Tibial nerve (tissue), 4 donors: ENCODE data around the gene RACK1. TPM values are rescaled to one million over a fixed set of nuclear protein-coding genes. Genes with fewer than 3 reads are reported as not detected.

ENCODE experiments used
- DNase-seq, 2 donors: peaks; one replicate each; pipeline ENCODE4 v3.0.0-alpha.2; 2019; ENCODE audit warnings: low spot score in 2 of 2
- H3K27ac ChIP-seq, 4 donors: fragments of 200-600 bp; sonication (generic) in 3 of 4; one replicate each; pipeline ENCODE4 v1.5.1; 2017 to 2019; ENCODE audit warnings: mild to moderate bottlenecking in 1 of 4
- H3K27me3 ChIP-seq, 2 donors: fragments of 200-600 bp; sonication (generic) in 1 of 2; one replicate each; pipeline versions ENCODE4 v1.5.1 to v1.6.0; 2017 to 2019
- H3K36me3 ChIP-seq, 3 donors: fragments of 200-600 bp; sonication (generic); one replicate each; pipeline ENCODE4 v1.5.1; 2018 to 2019
- H3K4me1 ChIP-seq, 4 donors: fragments of 200-600 bp; sonication (generic) in 3 of 4; one replicate each; pipeline ENCODE4 v1.5.1; 2017 to 2019
- H3K4me3 ChIP-seq, 4 donors: fragments of 200-600 bp; sonication (generic) in 3 of 4; one replicate each; pipeline ENCODE4 v1.5.1; 2017 to 2019; ENCODE audit warnings: mild to moderate bottlenecking in 1 of 4, moderate library complexity in 1 of 4
- H3K9me3 ChIP-seq, 4 donors: fragments of 200-600 bp; sonication (generic) in 3 of 4; one replicate each; pipeline ENCODE4 v1.5.1; 2017 to 2019
- EP300 ChIP-seq, 2 donors: sonication (generic); formaldehyde crosslinking; IDR thresholded peaks; one replicate each; pipeline ENCODE4 v1.6.1; 2017; ENCODE audit warnings: antibody characterized with exemption in 2 of 2, mild to moderate bottlenecking in 1 of 2
- POLR2A ChIP-seq, 2 donors: fragments of 450-650 bp; IDR thresholded peaks; one replicate each; pipeline ENCODE4 v1.6.1; 2017; ENCODE audit warnings: antibody characterized with exemption in 2 of 2, mild to moderate bottlenecking in 2 of 2, moderate library complexity in 2 of 2
- WGBS, 2 donors: methylation state at CpG; one replicate each; pipeline ENCODE4 v1.1.5; 2018; 5-methylcytosine and 5-hydroxymethylcytosine counted together
- total RNA-seq, 4 donors: library from RNA; depleted of rRNA; stranded (reverse); fragments of >200 nt; gene quantifications; one replicate each; pipeline ENCODE4 v1.1.0, GENCODE V29; 2016
- TF ChIP-seq, protein P1 (sequence below), 5 experiments: fragments of 200-600 bp in 3 of 5; fragments of 450-650 bp in 2 of 5; sonication (generic) in 3 of 5; IDR thresholded peaks; one replicate each; pipeline ENCODE4 v1.5.1; 2016 to 2019; ENCODE audit warnings: antibody characterized with exemption in 5 of 5, mild to moderate bottlenecking in 3 of 5, moderate library complexity in 2 of 5

The RACK1 gene
- total RNA-seq, 4 donors from 2014 or later: 1,722 to 2,174 (median 1,870) TPM

DNA sequence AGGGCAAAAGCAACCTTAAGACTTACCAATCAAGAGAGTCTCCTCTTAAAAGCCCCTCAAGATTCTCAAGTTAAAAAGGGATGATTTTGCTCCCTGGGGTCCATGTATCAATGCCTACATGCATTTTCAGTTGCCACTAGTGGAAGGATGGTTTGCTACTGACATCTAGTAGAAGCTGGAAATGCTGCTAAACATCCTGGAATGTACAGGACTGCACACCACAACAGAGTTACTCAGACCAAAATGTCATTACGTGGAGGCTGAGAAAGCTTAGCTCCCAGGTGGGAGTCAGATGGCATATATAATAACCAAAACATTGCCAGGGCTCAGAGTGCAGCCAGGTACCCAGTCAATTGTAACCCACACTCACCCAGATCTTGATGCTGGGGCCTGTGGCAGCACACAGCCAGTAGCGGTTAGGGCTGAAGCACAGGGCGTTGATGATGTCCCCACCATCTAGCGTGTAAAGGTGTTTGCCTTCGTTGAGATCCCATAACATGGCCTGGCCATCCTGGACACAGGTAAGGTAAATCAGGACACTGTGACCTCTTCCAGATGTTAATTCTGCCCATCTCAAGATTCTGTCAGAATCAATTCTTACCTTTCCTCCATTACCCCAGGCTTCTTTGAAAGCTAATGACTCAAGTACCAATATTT is 5.8 kb downstream of the RACK1 start:
- H3K9me3 ChIP-seq: no peaks in the 10 kb centered on the region
- no peak overlapping the region for H3K4me3 ChIP-seq
- no peak for DNase-seq
- H3K27ac ChIP-seq: no peak overlapping the region
- H3K27me3 ChIP-seq: no peaks in the 10 kb centered on the region
- H3K36me3 ChIP-seq: peaks cover 29 to 93% (median 36%) of the 10 kb centered on the region in 3 donors
- peaks cover 0 to 37% (median 18%) of the 10 kb centered on the region in 4 donors for H3K4me1 ChIP-seq
- TF ChIP-seq POLR2A (IDR thresholded peaks at IDR 0.05) (no peak), EP300 (IDR thresholded peaks at IDR 0.05) (no peak)
- TF ChIP-seq, protein P1, sequence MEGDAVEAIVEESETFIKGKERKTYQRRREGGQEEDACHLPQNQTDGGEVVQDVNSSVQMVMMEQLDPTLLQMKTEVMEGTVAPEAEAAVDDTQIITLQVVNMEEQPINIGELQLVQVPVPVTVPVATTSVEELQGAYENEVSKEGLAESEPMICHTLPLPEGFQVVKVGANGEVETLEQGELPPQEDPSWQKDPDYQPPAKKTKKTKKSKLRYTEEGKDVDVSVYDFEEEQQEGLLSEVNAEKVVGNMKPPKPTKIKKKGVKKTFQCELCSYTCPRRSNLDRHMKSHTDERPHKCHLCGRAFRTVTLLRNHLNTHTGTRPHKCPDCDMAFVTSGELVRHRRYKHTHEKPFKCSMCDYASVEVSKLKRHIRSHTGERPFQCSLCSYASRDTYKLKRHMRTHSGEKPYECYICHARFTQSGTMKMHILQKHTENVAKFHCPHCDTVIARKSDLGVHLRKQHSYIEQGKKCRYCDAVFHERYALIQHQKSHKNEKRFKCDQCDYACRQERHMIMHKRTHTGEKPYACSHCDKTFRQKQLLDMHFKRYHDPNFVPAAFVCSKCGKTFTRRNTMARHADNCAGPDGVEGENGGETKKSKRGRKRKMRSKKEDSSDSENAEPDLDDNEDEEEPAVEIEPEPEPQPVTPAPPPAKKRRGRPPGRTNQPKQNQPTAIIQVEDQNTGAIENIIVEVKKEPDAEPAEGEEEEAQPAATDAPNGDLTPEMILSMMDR (IDR thresholded peaks at IDR 0.05): no peak
- WGBS, 2 donors: 89 to 92% methylated on average over 5 of the region's 5 CpGs

DNA sequence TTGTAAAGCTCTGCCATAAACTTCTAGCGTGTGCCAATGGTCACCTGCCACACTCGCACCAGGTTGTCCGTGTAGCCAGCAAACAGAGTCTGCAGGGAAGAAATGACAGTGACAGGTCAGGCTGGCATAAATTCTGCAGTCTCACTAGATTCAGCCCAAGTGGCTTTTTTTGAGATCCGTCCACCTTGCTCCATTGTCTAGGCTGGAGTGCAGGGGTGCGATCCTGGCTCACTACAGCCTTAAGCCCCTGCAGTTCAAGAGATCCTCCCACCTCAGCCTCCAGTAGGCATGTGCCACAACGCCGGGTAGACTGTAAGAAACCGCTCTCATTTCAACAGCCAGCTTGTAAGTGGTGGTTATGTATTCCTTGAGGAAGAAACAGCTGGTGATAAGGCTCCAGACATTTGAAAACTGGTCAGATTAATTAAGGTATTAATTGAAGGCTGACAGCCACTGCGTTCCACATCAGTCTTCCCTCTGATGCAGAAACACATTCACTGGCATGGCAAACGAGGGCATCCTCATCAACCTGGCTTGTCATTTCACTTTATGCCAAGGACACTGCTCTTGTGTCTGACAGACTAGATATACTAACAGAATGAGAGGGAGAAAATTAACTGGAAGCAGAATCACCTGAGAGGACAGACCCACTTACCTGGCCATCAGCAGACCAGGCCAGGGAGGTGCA is 6.6 kb downstream of the RACK1 start:
- Histone ChIP-seq H3K9me3 (no peaks in the 10 kb centered on the region), H3K4me3 (no peak overlapping the region), H3K4me1 (peaks cover 0 to 29% (median 12%) of the 10 kb centered on the region in 4 donors), H3K27me3 (no peaks in the 10 kb centered on the region), H3K27ac (no peak overlapping the region), H3K36me3 (peaks cover 28 to 100% (median 36%) of the 10 kb centered on the region in 3 donors)
- TF ChIP-seq EP300 (IDR thresholded peaks at IDR 0.05): no peak
- TF ChIP-seq, protein P1 (IDR thresholded peaks at IDR 0.05): no peak
- TF ChIP-seq POLR2A (IDR thresholded peaks at IDR 0.05): no peak
- DNase-seq: no peak
- 80 to 91% methylated on average over 10 of the region's 10 CpGs for WGBS, 2 donors

DNA sequence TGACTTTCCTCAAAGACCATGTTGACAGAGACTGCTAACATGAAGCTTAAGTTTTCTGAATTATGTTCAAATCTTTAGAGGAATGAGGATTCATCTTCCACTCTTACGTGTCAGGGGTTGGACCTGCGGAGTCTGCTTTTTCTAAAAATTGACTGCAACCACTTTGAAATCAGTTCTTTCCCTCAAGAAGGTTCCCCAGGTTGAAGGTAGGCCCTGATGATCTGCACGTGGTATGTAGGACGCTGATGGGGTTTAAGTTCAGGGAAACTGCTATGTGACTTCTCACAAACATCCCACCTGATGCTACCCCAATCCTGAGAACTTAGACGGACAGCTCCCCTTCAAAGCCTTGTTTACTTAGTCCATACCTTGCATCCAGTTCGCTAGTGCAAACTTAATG is 7.2 kb downstream of the RACK1 start:
- TF ChIP-seq POLR2A (IDR thresholded peaks at IDR 0.05) (no peak), EP300 (IDR thresholded peaks at IDR 0.05) (no peak)
- TF ChIP-seq, protein P1 (IDR thresholded peaks at IDR 0.05): no peak
- Histone ChIP-seq H3K4me3 (no peak overlapping the region), H3K36me3 (peaks cover 24 to 100% (median 36%) of the 10 kb centered on the region in 3 donors), H3K27me3 (no peaks in the 10 kb centered on the region), H3K4me1 (peaks cover 0 to 23% (median 6%) of the 10 kb centered on the region in 4 donors), H3K9me3 (no peaks in the 10 kb centered on the region), H3K27ac (no peak overlapping the region)
- 78 to 82% methylated on average over 6 of the region's 6 CpGs for WGBS, 2 donors
- DNase-seq: no peak

DNA sequence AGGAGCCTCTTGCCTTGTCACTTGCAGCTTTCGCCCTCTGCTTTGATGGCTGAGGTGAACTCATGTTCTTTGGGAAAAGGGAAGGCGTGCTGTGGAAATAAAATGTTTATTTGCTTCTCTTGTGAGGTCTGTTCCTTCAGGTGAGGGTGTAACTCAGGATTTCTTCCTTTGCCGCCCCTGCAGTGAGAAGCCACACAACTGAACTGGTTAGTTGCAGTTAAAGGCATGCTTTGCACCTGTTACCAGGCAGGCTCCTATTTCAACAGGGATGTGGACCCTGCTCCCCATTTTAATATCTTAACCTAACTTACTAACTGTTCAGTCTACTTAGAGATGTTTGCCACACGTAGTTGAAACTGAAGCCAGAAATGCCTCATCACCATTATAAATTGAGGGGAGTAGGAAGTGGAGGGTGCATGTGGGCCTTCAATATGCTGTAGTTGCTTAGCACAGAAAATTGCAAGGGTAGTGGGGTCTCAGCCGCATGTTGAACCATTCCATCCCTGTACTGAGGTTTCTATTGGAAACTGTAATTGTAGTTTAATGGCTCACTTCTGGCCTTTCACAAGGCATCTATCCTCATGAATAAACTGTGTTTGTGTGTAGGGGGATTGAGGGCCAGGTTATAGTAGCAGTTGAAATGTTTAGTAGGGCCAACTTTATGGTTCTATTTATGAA is 7.9 kb downstream of the RACK1 start:
- H3K27ac ChIP-seq: no peak overlapping the region
- H3K4me3 ChIP-seq: no peak overlapping the region
- TF ChIP-seq, protein P1 (IDR thresholded peaks at IDR 0.05): no peak
- TF ChIP-seq EP300 (IDR thresholded peaks at IDR 0.05): no peak
- TF ChIP-seq POLR2A (IDR thresholded peaks at IDR 0.05): no peak
- peaks cover 24 to 100% (median 36%) of the 10 kb centered on the region in 3 donors for H3K36me3 ChIP-seq
- no peaks in the 10 kb centered on the region for H3K9me3 ChIP-seq
- DNase-seq: no peak
- 78 to 82% methylated on average over 5 of the region's 5 CpGs for WGBS, 2 donors
- peaks cover 0 to 17% (median 2%) of the 10 kb centered on the region in 4 donors for H3K4me1 ChIP-seq
- H3K27me3 ChIP-seq: no peaks in the 10 kb centered on the region

DNA sequence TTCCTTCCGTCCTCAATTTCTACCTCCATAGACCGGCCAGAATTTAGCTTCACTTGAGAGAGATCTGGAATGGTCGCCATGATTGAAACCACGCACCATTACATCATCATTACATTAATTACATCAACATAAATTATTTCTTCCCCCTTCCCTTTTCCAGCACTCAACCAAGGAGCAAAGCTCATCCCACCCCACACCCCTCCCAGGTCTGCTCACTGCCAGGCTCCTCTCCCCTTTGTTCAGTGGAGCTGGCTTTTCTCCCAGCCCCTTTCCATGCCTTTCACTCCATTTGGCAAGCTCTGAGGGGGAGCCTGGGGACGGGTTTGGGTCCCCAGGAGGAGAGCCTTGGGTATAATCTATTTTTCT is 8.4 kb downstream of the RACK1 start:
- Histone ChIP-seq H3K4me1 (peaks cover 0 to 12% (median 0%) of the 10 kb centered on the region in 4 donors), H3K36me3 (peaks cover 22 to 99% (median 36%) of the 10 kb centered on the region in 3 donors), H3K27me3 (no peaks in the 10 kb centered on the region), H3K4me3 (no peak overlapping the region), H3K27ac (no peak overlapping the region), H3K9me3 (no peaks in the 10 kb centered on the region)
- TF ChIP-seq, protein P1 (IDR thresholded peaks at IDR 0.05): no peak
- TF ChIP-seq POLR2A (IDR thresholded peaks at IDR 0.05) (no peak), EP300 (IDR thresholded peaks at IDR 0.05) (no peak)
- WGBS, 2 donors: 68 to 78% methylated on average over 5 of the region's 5 CpGs
- no peak for DNase-seq
